Liver (tissue), 9 donors: ENCODE data around the gene CCND1. TPM values are rescaled to one million over a fixed set of nuclear protein-coding genes. Genes with fewer than 3 reads are reported as not detected.

ENCODE experiments used
- DNase-seq: peaks from one replicate; pipeline ENCODE4 v3.0.0-alpha.2; 2017; ENCODE audit warnings: low spot score
- H3K27ac ChIP-seq, 2 donors: one replicate each; pipeline ENCODE4 v1.7.0; 2013; ENCODE audit warnings: inconsistent platforms in 2 of 2, low read length in 2 of 2, control low read depth in 1 of 2, low read depth in 1 of 2, mild to moderate bottlenecking in 1 of 2
- H3K27me3 ChIP-seq, 4 donors: one replicate each; pipeline versions ENCODE4 v1.6.1 to v1.7.0; 2013; ENCODE audit warnings: low read length in 3 of 4, inconsistent platforms in 1 of 4, mild to moderate bottlenecking in 1 of 4, moderate library complexity in 1 of 4; ENCODE audit not compliant: control insufficient read depth in 4 of 4, insufficient read depth in 4 of 4
- H3K36me3 ChIP-seq, 4 donors: one replicate each; pipeline versions ENCODE4 v1.6.1 to v1.7.0; 2013; ENCODE audit warnings: low read length in 3 of 4, mild to moderate bottlenecking in 3 of 4, low read depth in 1 of 4, moderate library complexity in 1 of 4; ENCODE audit not compliant: control insufficient read depth in 4 of 4, insufficient read depth in 3 of 4
- H3K4me1 ChIP-seq, 4 donors: one replicate each; pipeline versions ENCODE4 v1.6.1 to v1.7.0; 2013; ENCODE audit warnings: low read length in 3 of 4, mild to moderate bottlenecking in 3 of 4, moderate library complexity in 1 of 4; ENCODE audit not compliant: control insufficient read depth in 4 of 4, insufficient read depth in 4 of 4
- H3K4me3 ChIP-seq, 3 donors: one replicate each; pipeline versions ENCODE4 v1.6.1 to v1.7.0; 2013; ENCODE audit warnings: low read length in 3 of 3, control low read depth in 1 of 3, low read depth in 1 of 3, mild to moderate bottlenecking in 1 of 3
- H3K9ac ChIP-seq, 2 donors: one replicate each; pipeline ENCODE4 v1.7.0; 2013; ENCODE audit warnings: low read length in 2 of 2, mild to moderate bottlenecking in 2 of 2, moderate library complexity in 2 of 2, control low read depth in 1 of 2, low read depth in 1 of 2
- H3K9me3 ChIP-seq, 4 donors: one replicate each; pipeline versions ENCODE4 v1.6.1 to v1.7.0; 2013; ENCODE audit warnings: low read length in 3 of 4; ENCODE audit not compliant: control insufficient read depth in 4 of 4
- EGR1 ChIP-seq, 2 donors: IDR thresholded peaks; 2 replicates each; pipeline ENCODE4 v1.6.1; 2016 to 2018; ENCODE audit warnings: antibody characterized with exemption in 2 of 2, low read depth in 2 of 2
- FOXA1 ChIP-seq: IDR thresholded peaks from 2 replicates; pipeline ENCODE4 v1.6.1; 2016; ENCODE audit warnings: antibody characterized with exemption
- FOXA2 ChIP-seq: IDR thresholded peaks from 2 replicates; pipeline ENCODE4 v1.6.1; 2016; ENCODE audit warnings: antibody characterized with exemption
- GABPA ChIP-seq, 2 donors: IDR thresholded peaks in 1 of 2; conservative IDR thresholded peaks in 1 of 2; 2 replicates each; pipeline ENCODE4 v1.6.1; 2016; ENCODE audit warnings: antibody characterized with exemption in 2 of 2, mild to moderate bottlenecking in 1 of 2, moderate library complexity in 1 of 2
- HNF4A ChIP-seq, 2 donors: conservative IDR thresholded peaks; 2 replicates each; pipeline ENCODE4 v1.6.1; 2016; ENCODE audit warnings: antibody characterized with exemption in 2 of 2, mild to moderate bottlenecking in 2 of 2
- HNF4G ChIP-seq: IDR thresholded peaks from 2 replicates; pipeline ENCODE4 v1.6.1; 2016; ENCODE audit warnings: antibody characterized with exemption
- JUND ChIP-seq, 2 donors: IDR thresholded peaks; 2 replicates each; pipeline ENCODE4 v1.6.1; 2016; ENCODE audit warnings: antibody characterized with exemption in 2 of 2
- NR2F2 ChIP-seq: IDR thresholded peaks from 2 replicates; pipeline ENCODE4 v1.6.1; 2016; ENCODE audit warnings: antibody characterized with exemption
- RAD21 ChIP-seq, 2 donors: IDR thresholded peaks; 2 replicates each; pipeline ENCODE4 v1.6.1; 2016; ENCODE audit warnings: antibody characterized with exemption in 2 of 2, mild to moderate bottlenecking in 2 of 2
- RXRA ChIP-seq, 2 donors: IDR thresholded peaks; 2 replicates each; pipeline ENCODE4 v1.6.1; 2017 to 2018; ENCODE audit warnings: antibody characterized with exemption in 2 of 2, mild to moderate bottlenecking in 1 of 2
- TAF1 ChIP-seq: conservative IDR thresholded peaks from 2 replicates; pipeline ENCODE4 v1.6.1; 2016; ENCODE audit warnings: antibody characterized with exemption, mild to moderate bottlenecking
- YY1 ChIP-seq: IDR thresholded peaks from 2 replicates; pipeline ENCODE4 v1.6.1; 2016; ENCODE audit warnings: antibody characterized with exemption, mild to moderate bottlenecking
- WGBS: extraction: QIAGEN DNeasy Blood & Tissue Kit; methylation state at CpG from one replicate; pipeline ENCODE4 v1.1.7; 2013; 5-methylcytosine and 5-hydroxymethylcytosine counted together
- polyA plus RNA-seq, 2 donors: library from polyadenylated mRNA; stranded (reverse) in 1 of 2; unstranded in 1 of 2; fragments of 200-250 nt in 1 of 2; fragments of >200 nt in 1 of 2; fragmentation: Nextera tagmentation in 1 of 2; extraction: Ambion mirVana in 1 of 2; gene quantifications; one replicate each; pipeline versions ENCODE4 v1.2.1 to v1.2.3, GENCODE V29; 2013 to 2015
- total RNA-seq, 2 donors: library from RNA; depleted of rRNA; stranded (reverse); fragments of >200 nt; gene quantifications; one replicate each; pipeline ENCODE4 v1.2.3, GENCODE V29; 2014
- TF ChIP-seq, protein P1 (sequence below): IDR thresholded peaks from 2 replicates; pipeline ENCODE4 v1.6.1; 2016; ENCODE audit warnings: antibody characterized with exemption
- TF ChIP-seq, protein P2 (sequence below): fragments of 150-350 bp; IDR thresholded peaks from 2 replicates; pipeline ENCODE4 v1.5.1; 2017; ENCODE audit warnings: improper control_type of control experiment, low read depth, low read length; ENCODE audit not compliant: missing input control
- TF ChIP-seq, protein P3 (sequence below): IDR thresholded peaks from 2 replicates; pipeline ENCODE4 v1.6.1; 2016; ENCODE audit warnings: antibody characterized with exemption
- TF ChIP-seq, protein P4 (sequence below): IDR thresholded peaks from 2 replicates; pipeline ENCODE4 v1.6.1; 2016; ENCODE audit warnings: antibody characterized with exemption, mild to moderate bottlenecking
- donor health status: healthy.
- donor health status: healthy.
- donor health status: healthy.
- donor health status: healthy.
- donor health status: healthy.

Gene CCND1
- total and polyA plus RNA-seq, 4 donors = 28.9 to 100 (median 53.3) TPM

DNA sequence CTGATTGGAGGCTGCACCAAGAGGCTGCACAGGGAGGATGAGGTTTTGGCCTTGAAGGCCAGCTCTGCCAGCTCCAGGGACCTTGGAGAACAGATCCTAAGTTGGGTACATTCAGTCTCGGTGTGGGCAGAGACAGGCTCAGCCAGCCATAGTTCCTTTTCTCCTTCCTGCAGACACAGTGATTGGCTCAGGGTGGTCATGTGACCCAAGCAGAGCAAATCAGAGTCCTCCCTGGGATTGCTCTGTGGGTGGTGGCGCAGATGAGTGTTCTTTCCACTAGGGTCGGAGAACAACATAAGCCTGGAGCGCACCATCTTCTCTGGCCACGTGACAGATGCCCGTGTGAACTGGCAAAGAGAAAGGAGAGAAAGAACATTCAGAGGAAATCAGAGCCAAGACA, 47.1 kb upstream of the CCND1 start:
- Histone ChIP-seq H3K9me3 (peaks cover 0 to 2% (median 0%) of the 10 kb centered on the region in 4 donors), H3K4me1 (no peaks in the 10 kb centered on the region), H3K36me3 (no peaks in the 10 kb centered on the region), H3K4me3 (no peak overlapping the region), H3K27ac (no peak overlapping the region), H3K27me3 (no peaks in the 10 kb centered on the region), H3K9ac (no peak overlapping the region)
- TF ChIP-seq NR2F2 = no peak
- TF ChIP-seq, protein P1, sequence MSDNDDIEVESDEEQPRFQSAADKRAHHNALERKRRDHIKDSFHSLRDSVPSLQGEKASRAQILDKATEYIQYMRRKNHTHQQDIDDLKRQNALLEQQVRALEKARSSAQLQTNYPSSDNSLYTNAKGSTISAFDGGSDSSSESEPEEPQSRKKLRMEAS = no peak
- no peak for TF ChIP-seq GABPA (IDR thresholded peaks at IDR 0.05 in 1 of 2, conservative IDR thresholded peaks at IDR 0.05 in 1 of 2)
- no peak for TF ChIP-seq JUND (IDR thresholded peaks at IDR 0.05)
- TF ChIP-seq TAF1 = no peak
- TF ChIP-seq YY1 = no peak
- no peak for TF ChIP-seq HNF4A (conservative IDR thresholded peaks at IDR 0.05)
- WGBS = 93% methylated on average over 6 of the region's 6 CpGs
- DNase-seq = no peak

DNA sequence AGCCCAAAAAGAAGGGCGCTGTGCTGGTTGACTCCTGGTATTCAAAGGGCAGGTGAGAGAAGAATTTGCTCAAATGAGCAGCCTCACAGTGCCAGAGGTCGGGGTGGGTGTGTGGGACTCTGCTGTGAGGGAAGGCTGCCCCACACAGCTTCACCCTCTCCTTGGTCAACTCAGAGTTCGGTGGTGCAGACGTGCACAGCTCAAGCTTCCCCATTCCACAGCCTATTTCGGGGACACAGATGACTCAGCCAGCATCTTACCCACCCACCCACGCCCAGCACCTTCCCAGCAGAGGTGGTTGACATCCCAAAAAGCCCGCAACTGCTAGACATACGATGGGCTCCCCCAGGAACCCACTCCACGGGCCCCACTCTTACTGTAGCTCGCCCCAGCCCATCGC, 46.5 kb upstream of the CCND1 start:
- 90% methylated on average over 11 of the region's 11 CpGs for WGBS
- Histone ChIP-seq H3K36me3 (no peaks in the 10 kb centered on the region), H3K27ac (no peak overlapping the region), H3K4me1 (no peaks in the 10 kb centered on the region), H3K9ac (no peak overlapping the region), H3K27me3 (no peaks in the 10 kb centered on the region), H3K4me3 (no peak overlapping the region), H3K9me3 (peaks cover 0 to 2% (median 0%) of the 10 kb centered on the region in 4 donors)
- DNase-seq = no peak
- TF ChIP-seq RXRA (IDR thresholded peaks at IDR 0.05) (no peak), GABPA (IDR thresholded peaks at IDR 0.05 in 1 of 2, conservative IDR thresholded peaks at IDR 0.05 in 1 of 2) (no peak), EGR1 (IDR thresholded peaks at IDR 0.05; ENCODE audit: low read depth in 2 of 2) (no peak), HNF4G (no peak), RAD21 (IDR thresholded peaks at IDR 0.05) (no peak), JUND (IDR thresholded peaks at IDR 0.05) (no peak), HNF4A (conservative IDR thresholded peaks at IDR 0.05) (no peak), NR2F2 (no peak), TAF1 (no peak), FOXA1 (no peak), YY1 (no peak), FOXA2 (no peak)
- TF ChIP-seq, protein P1 = no peak
- TF ChIP-seq, protein P2, sequence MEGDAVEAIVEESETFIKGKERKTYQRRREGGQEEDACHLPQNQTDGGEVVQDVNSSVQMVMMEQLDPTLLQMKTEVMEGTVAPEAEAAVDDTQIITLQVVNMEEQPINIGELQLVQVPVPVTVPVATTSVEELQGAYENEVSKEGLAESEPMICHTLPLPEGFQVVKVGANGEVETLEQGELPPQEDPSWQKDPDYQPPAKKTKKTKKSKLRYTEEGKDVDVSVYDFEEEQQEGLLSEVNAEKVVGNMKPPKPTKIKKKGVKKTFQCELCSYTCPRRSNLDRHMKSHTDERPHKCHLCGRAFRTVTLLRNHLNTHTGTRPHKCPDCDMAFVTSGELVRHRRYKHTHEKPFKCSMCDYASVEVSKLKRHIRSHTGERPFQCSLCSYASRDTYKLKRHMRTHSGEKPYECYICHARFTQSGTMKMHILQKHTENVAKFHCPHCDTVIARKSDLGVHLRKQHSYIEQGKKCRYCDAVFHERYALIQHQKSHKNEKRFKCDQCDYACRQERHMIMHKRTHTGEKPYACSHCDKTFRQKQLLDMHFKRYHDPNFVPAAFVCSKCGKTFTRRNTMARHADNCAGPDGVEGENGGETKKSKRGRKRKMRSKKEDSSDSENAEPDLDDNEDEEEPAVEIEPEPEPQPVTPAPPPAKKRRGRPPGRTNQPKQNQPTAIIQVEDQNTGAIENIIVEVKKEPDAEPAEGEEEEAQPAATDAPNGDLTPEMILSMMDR = no peak
- TF ChIP-seq, protein P3, sequence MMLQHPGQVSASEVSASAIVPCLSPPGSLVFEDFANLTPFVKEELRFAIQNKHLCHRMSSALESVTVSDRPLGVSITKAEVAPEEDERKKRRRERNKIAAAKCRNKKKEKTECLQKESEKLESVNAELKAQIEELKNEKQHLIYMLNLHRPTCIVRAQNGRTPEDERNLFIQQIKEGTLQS = no peak
- TF ChIP-seq, protein P4, sequence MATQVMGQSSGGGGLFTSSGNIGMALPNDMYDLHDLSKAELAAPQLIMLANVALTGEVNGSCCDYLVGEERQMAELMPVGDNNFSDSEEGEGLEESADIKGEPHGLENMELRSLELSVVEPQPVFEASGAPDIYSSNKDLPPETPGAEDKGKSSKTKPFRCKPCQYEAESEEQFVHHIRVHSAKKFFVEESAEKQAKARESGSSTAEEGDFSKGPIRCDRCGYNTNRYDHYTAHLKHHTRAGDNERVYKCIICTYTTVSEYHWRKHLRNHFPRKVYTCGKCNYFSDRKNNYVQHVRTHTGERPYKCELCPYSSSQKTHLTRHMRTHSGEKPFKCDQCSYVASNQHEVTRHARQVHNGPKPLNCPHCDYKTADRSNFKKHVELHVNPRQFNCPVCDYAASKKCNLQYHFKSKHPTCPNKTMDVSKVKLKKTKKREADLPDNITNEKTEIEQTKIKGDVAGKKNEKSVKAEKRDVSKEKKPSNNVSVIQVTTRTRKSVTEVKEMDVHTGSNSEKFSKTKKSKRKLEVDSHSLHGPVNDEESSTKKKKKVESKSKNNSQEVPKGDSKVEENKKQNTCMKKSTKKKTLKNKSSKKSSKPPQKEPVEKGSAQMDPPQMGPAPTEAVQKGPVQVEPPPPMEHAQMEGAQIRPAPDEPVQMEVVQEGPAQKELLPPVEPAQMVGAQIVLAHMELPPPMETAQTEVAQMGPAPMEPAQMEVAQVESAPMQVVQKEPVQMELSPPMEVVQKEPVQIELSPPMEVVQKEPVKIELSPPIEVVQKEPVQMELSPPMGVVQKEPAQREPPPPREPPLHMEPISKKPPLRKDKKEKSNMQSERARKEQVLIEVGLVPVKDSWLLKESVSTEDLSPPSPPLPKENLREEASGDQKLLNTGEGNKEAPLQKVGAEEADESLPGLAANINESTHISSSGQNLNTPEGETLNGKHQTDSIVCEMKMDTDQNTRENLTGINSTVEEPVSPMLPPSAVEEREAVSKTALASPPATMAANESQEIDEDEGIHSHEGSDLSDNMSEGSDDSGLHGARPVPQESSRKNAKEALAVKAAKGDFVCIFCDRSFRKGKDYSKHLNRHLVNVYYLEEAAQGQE = no peak
